HepG2 (cell line): ENCODE measurements around the gene MAN2B2. TPM values are rescaled to one million over a fixed set of nuclear protein-coding genes. Genes with fewer than 3 reads are reported as not detected.

ENCODE experiments used
- ATAC-seq: fragments of 200-7000 bp; cut with Tn5 transposase; 3 replicates; pipeline ENCODE4 v1.9.1; 2020; ENCODE audit warnings: mild to moderate bottlenecking, moderate library complexity
- BruUV-seq: library from RNA; stranded (reverse); fragments of 400-500 nt; replicated peaks from 2 replicates; lab custom pipeline; 2021; lab: Mats Ljungman, UMichigan
- CTCF ChIA-PET: fragments of 300-600 bp; formaldehyde crosslinking; extraction: SDS; loops from one replicate; lab custom pipeline; 2021; ENCODE audit warnings: low total read pairs, inconsistent platforms, low intra/inter-chr PET ratio; lab: Yijun Ruan, JAX
- POLR2A ChIA-PET: fragments of 350-600 bp; sonication (Branson Sonifier 250); formaldehyde crosslinking; loops from one replicate; lab custom pipeline; 2020; ENCODE audit warnings: antibody characterized with exemption, inconsistent platforms; lab: Yijun Ruan, JAX
- DNase-seq: peaks from one replicate; pipeline ENCODE4 v3.0.0-alpha.2; 2015; ENCODE audit warnings: low spot score
- FAIRE-seq: peaks from 3 replicates; lab custom pipeline; 2011; peaks lifted over from hg19 to GRCh38; lab: Jason Lieb, UNC
- H2AFZ ChIP-seq: one replicate; pipeline ENCODE4 v1.6.1; 2011; ENCODE audit warnings: low read length, inconsistent platforms
- H3K27ac ChIP-seq: fragments of 300-600 bp; 3 replicates; pipeline ENCODE4 v1.8.0; 2011; ENCODE audit warnings: mixed run types, mild to moderate bottlenecking, mixed read lengths, low read length, inconsistent platforms; ENCODE audit not compliant: insufficient read depth; ENCODE audit errors: extremely low read length
- H3K27me3 ChIP-seq, 2 experiments: fragments of 200-600 bp in 1 of 2; 2 replicates in 1 of 2; 3 replicates in 1 of 2; pipeline versions ENCODE4 v1.6.0 to v1.8.0; 2011; ENCODE audit warnings: low read length in 2 of 2, mild to moderate bottlenecking in 2 of 2, moderate library complexity in 2 of 2, inconsistent platforms in 1 of 2; ENCODE audit not compliant: insufficient read depth in 2 of 2, control insufficient read depth in 1 of 2
- H3K36me3 ChIP-seq, 2 experiments: fragments of 200-600 bp in 1 of 2; replicated peaks in 1 of 2; 2 replicates in 1 of 2; 3 replicates in 1 of 2; pipeline versions ENCODE4 v1.5.1 to v1.8.0; 2011; ENCODE audit warnings: low read length in 2 of 2, inconsistent platforms in 1 of 2; ENCODE audit not compliant: insufficient read depth in 2 of 2, control insufficient read depth in 1 of 2
- H3K4me1 ChIP-seq: 2 replicates; pipeline ENCODE4 v1.5.1; 2012; ENCODE audit warnings: low read length, inconsistent platforms; ENCODE audit not compliant: insufficient read depth
- H3K4me2 ChIP-seq: 2 replicates; pipeline ENCODE4 v1.6.0; 2011; ENCODE audit warnings: low read depth, low read length, inconsistent platforms
- H3K4me3 ChIP-seq, 3 experiments: fragments of 200-600 bp in 1 of 3; sonication (generic), shearing (Covaris generic) in 1 of 3; replicated peaks in 1 of 3; 2 replicates each; pipeline ENCODE4 v1.5.1; 2011 to 2016; ENCODE audit warnings: low read length in 3 of 3, inconsistent platforms in 2 of 3, low read depth in 2 of 3, mild to moderate bottlenecking in 2 of 3, control low read depth in 1 of 3, mixed read lengths in 1 of 3; ENCODE audit not compliant: insufficient read depth in 1 of 3
- H3K79me2 ChIP-seq: one replicate; pipeline ENCODE4 v1.6.1; 2011; ENCODE audit warnings: low read length, inconsistent platforms; ENCODE audit not compliant: insufficient read depth
- H3K9ac ChIP-seq: 2 replicates; pipeline ENCODE4 v1.6.0; 2011; ENCODE audit warnings: mild to moderate bottlenecking, low read depth, low read length, inconsistent platforms; ENCODE audit not compliant: insufficient read depth
- H3K9me3 ChIP-seq: 2 replicates; pipeline ENCODE4 v1.5.1; 2012; ENCODE audit warnings: mild to moderate bottlenecking, low read length
- H4K20me1 ChIP-seq: 2 replicates; pipeline ENCODE4 v1.6.0; 2011; ENCODE audit warnings: inconsistent platforms, mild to moderate bottlenecking, low read length, moderate library complexity; ENCODE audit not compliant: insufficient read depth
- CAMTA2 ChIP-seq: sonication (generic); formaldehyde crosslinking; IDR thresholded peaks from 2 replicates; pipeline ENCODE4 v1.4.0; 2020; ENCODE audit warnings: mild to moderate bottlenecking, missing genetic modification reagents, borderline replicate concordance
- NCOA5 ChIP-seq: sonication (generic); formaldehyde crosslinking; IDR thresholded peaks from 2 replicates; pipeline ENCODE4 v1.4.0; 2020; ENCODE audit warnings: missing genetic modification reagents
- NR2F1 ChIP-seq, 2 experiments: fragments of 450-650 bp in 1 of 2; formaldehyde crosslinking in 1 of 2; IDR thresholded peaks; 2 replicates each; pipeline versions ENCODE4 v1.5.0 to v1.6.1; 2016 to 2020; ENCODE audit warnings: mild to moderate bottlenecking in 1 of 2, missing compliant biosample characterization in 1 of 2, missing genetic modification reagents in 1 of 2, moderate library complexity in 1 of 2
- RBM22 ChIP-seq: fragments of 200-400 bp; formaldehyde crosslinking; optimal IDR thresholded peaks from 2 replicates; pipeline ENCODE3; 2017; ENCODE audit warnings: mild to moderate bottlenecking, low read length, moderate library complexity
- STAG1 ChIP-seq: sonication (generic); formaldehyde crosslinking; IDR thresholded peaks from 2 replicates; pipeline ENCODE4 v1.4.0; 2020; ENCODE audit warnings: missing genetic modification reagents
- ZNF510 ChIP-seq: sonication (generic); formaldehyde crosslinking; IDR thresholded peaks from 2 replicates; pipeline ENCODE4 v1.4.0; 2020; ENCODE audit warnings: low read depth, mild to moderate bottlenecking, missing genetic modification reagents
- WGBS: methylation state at CpG from one replicate; pipeline ENCODE4 v1.1.6; 2017; ENCODE audit warnings: low lambda C conversion rate; 5-methylcytosine and 5-hydroxymethylcytosine counted together
- in situ Hi-C: cut with HindIII; loops from 2 replicates; pipeline ENCODE4 v1.10.0; 2017; ENCODE audit warnings: low pct_unique_long_range_greater_than_20kb; ENCODE audit not compliant: extremely low pct_ligation_motif_present
- intact Hi-C: fragments of 100-400 bp; cut with micrococcal nuclease; formaldehyde crosslinking; loops from one replicate; pipeline ENCODE4 v1.10.0; 2022; ENCODE audit not compliant: unreplicated experiment
- polyA plus RNA-seq, 8 experiments: library from polyadenylated mRNA; depleted of rRNA in 3 of 8; stranded (reverse) in 7 of 8; unstranded in 1 of 8; fragments of >200 nt; fragmentation: Illumina TruSeq in 4 of 8; extraction: Trizol in 4 of 8; gene quantifications; 2 replicates each; pipeline versions ENCODE4 v1.2.1 to v1.2.3, GENCODE V29; 2011 to 2016; ENCODE audit warnings: low read depth in 4 of 8, missing spikeins in 1 of 8, mixed read lengths in 1 of 8; ENCODE audit not compliant: insufficient read depth in 1 of 8
- total RNA-seq, 5 experiments: library from RNA; depleted of rRNA; stranded (reverse); fragments of >200 nt; fragmentation: Illumina TruSeq; extraction: Trizol; gene quantifications; 2 replicates each; pipeline ENCODE4 v1.2.3, GENCODE V29; 2016; ENCODE audit warnings: low read depth in 1 of 5
- TF ChIP-seq, protein P1 (sequence below): sonication (generic); formaldehyde crosslinking; IDR thresholded peaks from 2 replicates; pipeline ENCODE4 v1.8.0; 2022; ENCODE audit warnings: missing genetic modification reagents, mild to moderate bottlenecking, borderline replicate concordance
- TF ChIP-seq, protein P2 (sequence below): sonication (generic); formaldehyde crosslinking; IDR thresholded peaks from 2 replicates; pipeline ENCODE4 v1.5.0; 2020; ENCODE audit warnings: missing genetic modification reagents
- TF ChIP-seq, protein P3 (sequence below): sonication (generic); formaldehyde crosslinking; IDR thresholded peaks from 2 replicates; pipeline ENCODE4 v1.4.0; 2020; ENCODE audit warnings: low read depth, mild to moderate bottlenecking, missing genetic modification reagents
- TF ChIP-seq, protein P4 (sequence below), 2 experiments: IDR thresholded peaks; 2 replicates each; pipeline ENCODE4 v1.6.1; 2011 to 2012; ENCODE audit warnings: low read length in 2 of 2, borderline replicate concordance in 1 of 2, low read depth in 1 of 2, mild to moderate bottlenecking in 1 of 2, moderate library complexity in 1 of 2
- TF ChIP-seq, protein P5 (sequence below): sonication (generic); formaldehyde crosslinking; IDR thresholded peaks from 2 replicates; pipeline ENCODE4 v1.8.1; 2023; ENCODE audit warnings: mild to moderate bottlenecking, inconsistent platforms, moderate library complexity, missing genetic modification reagents, borderline replicate concordance
- TF ChIP-seq, protein P6 (sequence below): sonication (generic); formaldehyde crosslinking; IDR thresholded peaks from 2 replicates; pipeline ENCODE4 v1.5.0; 2020; ENCODE audit warnings: missing genetic modification reagents

Gene MAN2B2
- total and polyA plus RNA-seq, 2 of the 13 experiments (the other 11 are each of a cell fraction or from before 2014, with no cell fraction given): 4.8 to 5.4 TPM

DNA sequence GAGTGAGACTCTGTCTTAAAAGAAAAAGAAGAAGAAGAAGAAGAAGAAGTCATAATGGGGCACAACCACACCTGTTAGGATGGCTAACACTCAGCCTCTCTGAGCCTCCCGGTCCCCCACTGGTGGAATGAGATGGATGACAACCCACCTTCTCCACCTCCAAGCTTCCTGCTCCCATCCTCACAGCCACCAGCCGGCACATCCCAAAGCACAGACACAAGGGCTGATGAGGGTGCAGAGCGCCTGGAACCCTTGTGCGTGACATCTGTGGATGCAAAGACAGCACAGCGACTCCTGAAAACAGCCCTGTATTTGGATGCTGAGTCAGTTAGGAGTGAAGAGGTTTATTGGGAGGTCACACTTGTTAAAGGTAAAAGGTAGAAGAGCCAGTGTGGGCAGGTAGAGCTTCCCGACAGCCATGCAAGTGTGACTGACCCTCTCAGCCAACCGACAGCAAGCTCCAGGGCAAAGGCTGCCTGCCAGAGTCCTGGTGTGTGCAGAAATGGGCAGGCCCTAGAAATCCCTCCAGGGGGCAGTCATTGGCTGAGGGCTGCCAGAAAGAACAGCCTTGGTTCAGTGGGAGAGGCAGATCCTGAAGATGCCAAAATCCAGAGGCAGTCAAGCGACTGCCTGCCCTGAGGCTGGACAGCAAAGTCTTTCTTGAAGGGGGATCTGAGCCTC lies 26.6 kb upstream of the MAN2B2 start:
- Histone ChIP-seq H3K27ac (no peak overlapping the region), H3K4me3 (no peak overlapping the region), H3K9ac (no peak overlapping the region), H3K4me1 (no peaks in the 10 kb centered on the region), H3K9me3 (peaks cover 7% of the 10 kb centered on the region; the same call in 1 of the 2 replicates), H4K20me1 (0 out of 2 replicates have a peak, but pooled peaks cover 3% of the 10 kb centered on the region), H3K4me2 (no peak overlapping the region), H3K27me3 (peaks cover 0 to 19% of the 10 kb centered on the region in 2 experiments; a peak in 2 of 5 replicates), H3K79me2 (no peaks in the 10 kb centered on the region), H2AFZ (no peak overlapping the region), H3K36me3 (no peaks in the 10 kb centered on the region)
- CTCF ChIA-PET: no interaction called here
- 46% methylated on average over 7 of the region's 8 CpGs for WGBS
- ATAC-seq (peak; percentile 85), FAIRE-seq (no peak), DNase-seq (peak; percentile 22)
- no TSS peak for BruUV-seq
- POLR2A ChIA-PET: no interaction called here
- in situ Hi-C loops (loop anchor here (10.0 kb wide), 1 partner anchor 214 kb away; no protein-coding TSS in a partner anchor), intact Hi-C loops (loop anchor here (5.0 to 10.0 kb wide), 3 partner anchors 76 to 294 kb away; partner anchors contain the start of gene PPP2R2C)
- peak; percentile 56 for TF ChIP-seq STAG1 (CRISPR knock-in tag)
- TF ChIP-seq RBM22: no peak
- TF ChIP-seq, protein P1, sequence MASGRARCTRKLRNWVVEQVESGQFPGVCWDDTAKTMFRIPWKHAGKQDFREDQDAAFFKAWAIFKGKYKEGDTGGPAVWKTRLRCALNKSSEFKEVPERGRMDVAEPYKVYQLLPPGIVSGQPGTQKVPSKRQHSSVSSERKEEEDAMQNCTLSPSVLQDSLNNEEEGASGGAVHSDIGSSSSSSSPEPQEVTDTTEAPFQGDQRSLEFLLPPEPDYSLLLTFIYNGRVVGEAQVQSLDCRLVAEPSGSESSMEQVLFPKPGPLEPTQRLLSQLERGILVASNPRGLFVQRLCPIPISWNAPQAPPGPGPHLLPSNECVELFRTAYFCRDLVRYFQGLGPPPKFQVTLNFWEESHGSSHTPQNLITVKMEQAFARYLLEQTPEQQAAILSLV (CRISPR knock-in tag): no peak
- TF ChIP-seq, protein P2, sequence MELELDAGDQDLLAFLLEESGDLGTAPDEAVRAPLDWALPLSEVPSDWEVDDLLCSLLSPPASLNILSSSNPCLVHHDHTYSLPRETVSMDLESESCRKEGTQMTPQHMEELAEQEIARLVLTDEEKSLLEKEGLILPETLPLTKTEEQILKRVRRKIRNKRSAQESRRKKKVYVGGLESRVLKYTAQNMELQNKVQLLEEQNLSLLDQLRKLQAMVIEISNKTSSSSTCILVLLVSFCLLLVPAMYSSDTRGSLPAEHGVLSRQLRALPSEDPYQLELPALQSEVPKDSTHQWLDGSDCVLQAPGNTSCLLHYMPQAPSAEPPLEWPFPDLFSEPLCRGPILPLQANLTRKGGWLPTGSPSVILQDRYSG (CRISPR knock-in tag): no peak
- no peak for TF ChIP-seq NR2F1 (CRISPR knock-in tag; IDR thresholded peaks at IDR 0.05)
- TF ChIP-seq, protein P3, sequence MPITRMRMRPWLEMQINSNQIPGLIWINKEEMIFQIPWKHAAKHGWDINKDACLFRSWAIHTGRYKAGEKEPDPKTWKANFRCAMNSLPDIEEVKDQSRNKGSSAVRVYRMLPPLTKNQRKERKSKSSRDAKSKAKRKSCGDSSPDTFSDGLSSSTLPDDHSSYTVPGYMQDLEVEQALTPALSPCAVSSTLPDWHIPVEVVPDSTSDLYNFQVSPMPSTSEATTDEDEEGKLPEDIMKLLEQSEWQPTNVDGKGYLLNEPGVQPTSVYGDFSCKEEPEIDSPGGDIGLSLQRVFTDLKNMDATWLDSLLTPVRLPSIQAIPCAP (CRISPR knock-in tag): no peak
- no peak for TF ChIP-seq NCOA5 (CRISPR knock-in tag)
- no peak for TF ChIP-seq ZNF510
- TF ChIP-seq, protein P4, sequence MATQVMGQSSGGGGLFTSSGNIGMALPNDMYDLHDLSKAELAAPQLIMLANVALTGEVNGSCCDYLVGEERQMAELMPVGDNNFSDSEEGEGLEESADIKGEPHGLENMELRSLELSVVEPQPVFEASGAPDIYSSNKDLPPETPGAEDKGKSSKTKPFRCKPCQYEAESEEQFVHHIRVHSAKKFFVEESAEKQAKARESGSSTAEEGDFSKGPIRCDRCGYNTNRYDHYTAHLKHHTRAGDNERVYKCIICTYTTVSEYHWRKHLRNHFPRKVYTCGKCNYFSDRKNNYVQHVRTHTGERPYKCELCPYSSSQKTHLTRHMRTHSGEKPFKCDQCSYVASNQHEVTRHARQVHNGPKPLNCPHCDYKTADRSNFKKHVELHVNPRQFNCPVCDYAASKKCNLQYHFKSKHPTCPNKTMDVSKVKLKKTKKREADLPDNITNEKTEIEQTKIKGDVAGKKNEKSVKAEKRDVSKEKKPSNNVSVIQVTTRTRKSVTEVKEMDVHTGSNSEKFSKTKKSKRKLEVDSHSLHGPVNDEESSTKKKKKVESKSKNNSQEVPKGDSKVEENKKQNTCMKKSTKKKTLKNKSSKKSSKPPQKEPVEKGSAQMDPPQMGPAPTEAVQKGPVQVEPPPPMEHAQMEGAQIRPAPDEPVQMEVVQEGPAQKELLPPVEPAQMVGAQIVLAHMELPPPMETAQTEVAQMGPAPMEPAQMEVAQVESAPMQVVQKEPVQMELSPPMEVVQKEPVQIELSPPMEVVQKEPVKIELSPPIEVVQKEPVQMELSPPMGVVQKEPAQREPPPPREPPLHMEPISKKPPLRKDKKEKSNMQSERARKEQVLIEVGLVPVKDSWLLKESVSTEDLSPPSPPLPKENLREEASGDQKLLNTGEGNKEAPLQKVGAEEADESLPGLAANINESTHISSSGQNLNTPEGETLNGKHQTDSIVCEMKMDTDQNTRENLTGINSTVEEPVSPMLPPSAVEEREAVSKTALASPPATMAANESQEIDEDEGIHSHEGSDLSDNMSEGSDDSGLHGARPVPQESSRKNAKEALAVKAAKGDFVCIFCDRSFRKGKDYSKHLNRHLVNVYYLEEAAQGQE (IDR thresholded peaks at IDR 0.05; ENCODE audit: borderline replicate concordance in 1 of 2, low read depth in 1 of 2, low read length in 2 of 2): peak in 1 of 2 experiments; percentile 40; a peak in 1 of 4 replicates
- TF ChIP-seq, protein P5, sequence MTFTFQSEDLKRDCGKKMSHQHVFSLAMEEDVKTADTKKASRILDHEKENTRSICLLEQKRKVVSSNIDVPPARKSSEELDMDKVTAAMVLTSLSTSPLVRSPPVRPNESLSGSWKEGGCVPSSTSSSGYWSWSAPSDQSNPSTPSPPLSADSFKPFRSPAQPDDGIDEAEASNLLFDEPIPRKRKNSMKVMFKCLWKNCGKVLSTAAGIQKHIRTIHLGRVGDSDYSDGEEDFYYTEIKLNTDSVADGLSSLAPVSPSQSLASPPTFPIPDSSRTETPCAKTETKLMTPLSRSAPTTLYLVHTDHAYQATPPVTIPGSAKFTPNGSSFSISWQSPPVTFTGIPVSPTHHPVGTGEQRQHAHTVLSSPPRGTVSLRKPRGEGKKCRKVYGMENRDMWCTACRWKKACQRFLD (CRISPR knock-in tag): no peak
- TF ChIP-seq, protein P6, sequence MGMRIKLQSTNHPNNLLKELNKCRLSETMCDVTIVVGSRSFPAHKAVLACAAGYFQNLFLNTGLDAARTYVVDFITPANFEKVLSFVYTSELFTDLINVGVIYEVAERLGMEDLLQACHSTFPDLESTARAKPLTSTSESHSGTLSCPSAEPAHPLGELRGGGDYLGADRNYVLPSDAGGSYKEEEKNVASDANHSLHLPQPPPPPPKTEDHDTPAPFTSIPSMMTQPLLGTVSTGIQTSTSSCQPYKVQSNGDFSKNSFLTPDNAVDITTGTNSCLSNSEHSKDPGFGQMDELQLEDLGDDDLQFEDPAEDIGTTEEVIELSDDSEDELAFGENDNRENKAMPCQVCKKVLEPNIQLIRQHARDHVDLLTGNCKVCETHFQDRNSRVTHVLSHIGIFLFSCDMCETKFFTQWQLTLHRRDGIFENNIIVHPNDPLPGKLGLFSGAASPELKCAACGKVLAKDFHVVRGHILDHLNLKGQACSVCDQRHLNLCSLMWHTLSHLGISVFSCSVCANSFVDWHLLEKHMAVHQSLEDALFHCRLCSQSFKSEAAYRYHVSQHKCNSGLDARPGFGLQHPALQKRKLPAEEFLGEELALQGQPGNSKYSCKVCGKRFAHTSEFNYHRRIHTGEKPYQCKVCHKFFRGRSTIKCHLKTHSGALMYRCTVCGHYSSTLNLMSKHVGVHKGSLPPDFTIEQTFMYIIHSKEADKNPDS (CRISPR knock-in tag): no peak
- no peak for TF ChIP-seq CAMTA2 (CRISPR knock-in tag)
